ENCODE results near the gene ARSJ. TPM values are rescaled to one million over a fixed set of nuclear protein-coding genes. Genes with fewer than 3 reads are reported as not detected.

The ARSJ gene
- total RNA-seq, 1 experiment from 2014 or later = 16.4 TPM

GRCh38 chr4:113998079-113998478 lies 18.6 kb upstream of the ARSJ start:
- intact Hi-C loops (cut with micrococcal nuclease) = no loop called here
- no peak overlapping the region for H2AFZ ChIP-seq (ENCODE audit: low read length)
- H3K4me1 ChIP-seq (ENCODE audit: insufficient read depth, low read length) = peaks cover 23% of the 10 kb centered on the region
- H4K20me1 ChIP-seq (ENCODE audit: low read length) = no peaks in the 10 kb centered on the region
- ATAC-seq = no peak
- H3K27me3 ChIP-seq (ENCODE audit: low read length) = no peaks in the 10 kb centered on the region
- H3K9ac ChIP-seq (ENCODE audit: low read length) = no peak overlapping the region
- H3K36me3 ChIP-seq (ENCODE audit: low read depth, low read length) = no peaks in the 10 kb centered on the region
- peaks cover 6% of the 10 kb centered on the region for H3F3A ChIP-seq (ENCODE audit: low read length, unreplicated experiment)
- H3K79me2 ChIP-seq (ENCODE audit: low read length) = no peaks in the 10 kb centered on the region
- H3K9me2 ChIP-seq (replicated peaks; ENCODE audit: low read length) = no peaks in the 10 kb centered on the region
- no peak overlapping the region for H3K4me3 ChIP-seq (ENCODE audit: low read length)
- TF ChIP-seq EZH2 (IDR thresholded peaks at IDR 0.05; ENCODE audit: low read length, unreplicated experiment) (no peak), EZH2phosphoT487 (IDR thresholded peaks at IDR 0.05; ENCODE audit: borderline replicate concordance, low read length) (no peak), CTCF (conservative IDR thresholded peaks at IDR 0.05; ENCODE audit: low read depth, low read length) (no peak)
- CTCF ChIA-PET = no interaction called here
- no peak overlapping the region for H3K4me2 ChIP-seq (ENCODE audit: low read length)
- no peak overlapping the region for H3K27ac ChIP-seq (ENCODE audit: low read length)
- no TSS peak for BruUV-seq (replicated peaks)
- DNase-seq = no peak
- POLR2A ChIA-PET (ENCODE audit: unreplicated experiment) = no interaction called here
- H3K9me3 ChIP-seq (ENCODE audit: low read length) = no peaks in the 10 kb centered on the region

GRCh38 chr4:113997206-113997605 lies 17.8 kb upstream of the ARSJ start:
- CTCF ChIA-PET = no interaction called here
- no peaks in the 10 kb centered on the region for H3K79me2 ChIP-seq (ENCODE audit: low read length)
- no peaks in the 10 kb centered on the region for H3K27me3 ChIP-seq (ENCODE audit: low read length)
- H3K27ac ChIP-seq (ENCODE audit: low read length) = peak overlapping the region; percentile 87
- H3K36me3 ChIP-seq (ENCODE audit: low read depth, low read length) = no peaks in the 10 kb centered on the region
- H3K4me3 ChIP-seq (ENCODE audit: low read length) = peak overlapping the region; percentile 40
- no peak for DNase-seq
- BruUV-seq (replicated peaks) = no TSS peak
- intact Hi-C loops (cut with micrococcal nuclease) = no loop called here
- H3K9me3 ChIP-seq (ENCODE audit: low read length) = no peaks in the 10 kb centered on the region
- peaks cover 6% of the 10 kb centered on the region for H3F3A ChIP-seq (ENCODE audit: low read length, unreplicated experiment)
- H3K9me2 ChIP-seq (replicated peaks; ENCODE audit: low read length) = no peaks in the 10 kb centered on the region
- peak overlapping the region; percentile 75 for H3K4me2 ChIP-seq (ENCODE audit: low read length)
- no peak for TF ChIP-seq EZH2 (IDR thresholded peaks at IDR 0.05; ENCODE audit: low read length, unreplicated experiment)
- no peak for TF ChIP-seq CTCF (conservative IDR thresholded peaks at IDR 0.05; ENCODE audit: low read depth, low read length)
- TF ChIP-seq EZH2phosphoT487 (IDR thresholded peaks at IDR 0.05; ENCODE audit: borderline replicate concordance, low read length) = no peak
- H4K20me1 ChIP-seq (ENCODE audit: low read length) = no peaks in the 10 kb centered on the region
- peaks cover 23% of the 10 kb centered on the region for H3K4me1 ChIP-seq (ENCODE audit: insufficient read depth, low read length)
- peak overlapping the region; percentile 48 for H3K9ac ChIP-seq (ENCODE audit: low read length)
- POLR2A ChIA-PET (ENCODE audit: unreplicated experiment) = no interaction called here
- ATAC-seq = no peak
- H2AFZ ChIP-seq (ENCODE audit: low read length) = peak overlapping the region; percentile 67; the same call in 1 of the 2 replicates

- ATAC-seq = peak; percentile 93
- peak overlapping the region; percentile 40 for H3K4me3 ChIP-seq (ENCODE audit: low read length)
- POLR2A ChIA-PET (ENCODE audit: unreplicated experiment) = no interaction called here
These were observed 17.2 kb upstream of the ARSJ start for GRCh38 chr4:113996599-113997177.

More at GRCh38 chr4:113996599-113997177, 17.2 kb upstream of the ARSJ start:
- H3K9me2 ChIP-seq (replicated peaks; ENCODE audit: low read length) = no peaks in the 10 kb centered on the region
- H3K4me1 ChIP-seq (ENCODE audit: insufficient read depth, low read length) = peaks cover 23% of the 10 kb centered on the region
- intact Hi-C loops (cut with micrococcal nuclease) = no loop called here
- BruUV-seq (replicated peaks) = no TSS peak
- no peaks in the 10 kb centered on the region for H3K79me2 ChIP-seq (ENCODE audit: low read length)
- H3K9me3 ChIP-seq (ENCODE audit: low read length) = no peaks in the 10 kb centered on the region
- CTCF ChIA-PET = no interaction called here
- H3K36me3 ChIP-seq (ENCODE audit: low read depth, low read length) = no peaks in the 10 kb centered on the region
- H3F3A ChIP-seq (ENCODE audit: low read length, unreplicated experiment) = peaks cover 6% of the 10 kb centered on the region
- H3K9ac ChIP-seq (ENCODE audit: low read length) = peak overlapping the region; percentile 48
- DNase-seq = peak; percentile 81
- H3K4me2 ChIP-seq (ENCODE audit: low read length) = peak overlapping the region; percentile 75
- no peaks in the 10 kb centered on the region for H4K20me1 ChIP-seq (ENCODE audit: low read length)
- no peaks in the 10 kb centered on the region for H3K27me3 ChIP-seq (ENCODE audit: low read length)
- peak overlapping the region; percentile 67; the same call in 1 of the 2 replicates for H2AFZ ChIP-seq (ENCODE audit: low read length)
- peak overlapping the region; percentile 87 for H3K27ac ChIP-seq (ENCODE audit: low read length)
- no peak for TF ChIP-seq EZH2 (IDR thresholded peaks at IDR 0.05; ENCODE audit: low read length, unreplicated experiment)
- no peak for TF ChIP-seq EZH2phosphoT487 (IDR thresholded peaks at IDR 0.05; ENCODE audit: borderline replicate concordance, low read length)
- TF ChIP-seq CTCF (conservative IDR thresholded peaks at IDR 0.05; ENCODE audit: low read depth, low read length) = no peak
